Glomerular endothelial cell (primary cell): ENCODE measurements around the gene TBX18. TPM values are rescaled to one million over a fixed set of nuclear protein-coding genes. Genes with fewer than 3 reads are reported as not detected.

Experiments used
- DNase-seq: peaks from one replicate; pipeline ENCODE4 v3.0.0-alpha.2; 2011; ENCODE audit warnings: low read depth, low spot score; ENCODE audit errors: extremely low read depth
- total RNA-seq: library from RNA; depleted of rRNA; stranded (reverse); fragments of >200 nt; gene quantifications from 2 replicates; pipeline ENCODE4 v1.2.3, GENCODE V29; 2015

The TBX18 gene
- total RNA-seq, 1 donor from 2014 or later, result 3.7 TPM

- DNase-seq, result no peak
Measured at GRCh38 chr6:84638286-84638685, 126.1 kb downstream of the TBX18 start.
